HFF-Myc (cell line): ENCODE results near the gene MAPKBP1.

Source experiments
- DNase-seq: peaks from one replicate; pipeline ENCODE4 v3.0.0-alpha.2; 2011; ENCODE audit warnings: low read depth; ENCODE audit errors: extremely low read depth
- H3K4me3 ChIP-seq: replicated peaks from 2 replicates; pipeline ENCODE4 v1.5.1; 2011; ENCODE audit warnings: low read depth, mild to moderate bottlenecking, control low read depth, low read length
- TF ChIP-seq, protein P1 (sequence below): IDR thresholded peaks from 2 replicates; pipeline ENCODE4 v1.5.1; 2012; ENCODE audit warnings: mild to moderate bottlenecking, low read depth, low read length, control low read depth; ENCODE audit errors: missing control alignments

The MAPKBP1 gene

DNA sequence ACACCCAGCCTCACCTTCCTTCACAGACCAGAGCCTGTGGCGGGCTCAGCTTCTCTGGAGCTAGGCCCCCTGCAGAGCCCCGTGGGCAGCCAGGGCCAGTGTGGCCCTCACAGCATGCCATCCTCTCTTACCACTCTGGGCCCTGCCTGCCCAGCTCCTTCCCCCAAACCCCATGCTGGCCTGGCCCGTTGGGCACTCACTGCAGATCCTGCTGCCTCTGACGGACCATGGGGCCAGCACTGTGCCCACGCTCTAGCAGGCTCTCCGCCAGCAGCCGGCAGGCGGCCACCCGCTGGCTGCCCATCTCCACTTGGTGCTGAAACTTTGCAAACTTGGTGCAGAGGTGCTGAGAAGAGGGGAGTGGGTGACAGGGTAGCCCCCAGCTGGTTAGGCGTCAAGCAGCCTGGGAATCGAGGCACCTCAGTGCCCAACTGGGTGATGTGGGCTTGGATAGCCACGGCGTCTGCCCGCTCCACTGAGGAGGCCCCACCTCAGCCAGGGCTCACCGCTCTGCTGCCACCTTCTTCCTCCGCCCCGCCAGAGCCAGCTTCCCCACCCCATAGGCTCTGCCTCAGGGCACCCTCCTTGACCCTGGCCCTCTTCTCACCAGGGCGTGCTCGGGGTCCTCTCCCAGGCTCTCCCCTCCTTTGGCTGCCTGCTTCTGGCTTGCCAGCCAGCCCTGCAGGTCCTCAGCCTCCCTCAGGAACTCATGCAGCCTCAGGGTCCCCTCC is 97.1 kb downstream of the MAPKBP1 start:
- TF ChIP-seq, protein P1, sequence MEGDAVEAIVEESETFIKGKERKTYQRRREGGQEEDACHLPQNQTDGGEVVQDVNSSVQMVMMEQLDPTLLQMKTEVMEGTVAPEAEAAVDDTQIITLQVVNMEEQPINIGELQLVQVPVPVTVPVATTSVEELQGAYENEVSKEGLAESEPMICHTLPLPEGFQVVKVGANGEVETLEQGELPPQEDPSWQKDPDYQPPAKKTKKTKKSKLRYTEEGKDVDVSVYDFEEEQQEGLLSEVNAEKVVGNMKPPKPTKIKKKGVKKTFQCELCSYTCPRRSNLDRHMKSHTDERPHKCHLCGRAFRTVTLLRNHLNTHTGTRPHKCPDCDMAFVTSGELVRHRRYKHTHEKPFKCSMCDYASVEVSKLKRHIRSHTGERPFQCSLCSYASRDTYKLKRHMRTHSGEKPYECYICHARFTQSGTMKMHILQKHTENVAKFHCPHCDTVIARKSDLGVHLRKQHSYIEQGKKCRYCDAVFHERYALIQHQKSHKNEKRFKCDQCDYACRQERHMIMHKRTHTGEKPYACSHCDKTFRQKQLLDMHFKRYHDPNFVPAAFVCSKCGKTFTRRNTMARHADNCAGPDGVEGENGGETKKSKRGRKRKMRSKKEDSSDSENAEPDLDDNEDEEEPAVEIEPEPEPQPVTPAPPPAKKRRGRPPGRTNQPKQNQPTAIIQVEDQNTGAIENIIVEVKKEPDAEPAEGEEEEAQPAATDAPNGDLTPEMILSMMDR: no peak
- H3K4me3 ChIP-seq: no peak overlapping the region
- no peak for DNase-seq

DNA sequence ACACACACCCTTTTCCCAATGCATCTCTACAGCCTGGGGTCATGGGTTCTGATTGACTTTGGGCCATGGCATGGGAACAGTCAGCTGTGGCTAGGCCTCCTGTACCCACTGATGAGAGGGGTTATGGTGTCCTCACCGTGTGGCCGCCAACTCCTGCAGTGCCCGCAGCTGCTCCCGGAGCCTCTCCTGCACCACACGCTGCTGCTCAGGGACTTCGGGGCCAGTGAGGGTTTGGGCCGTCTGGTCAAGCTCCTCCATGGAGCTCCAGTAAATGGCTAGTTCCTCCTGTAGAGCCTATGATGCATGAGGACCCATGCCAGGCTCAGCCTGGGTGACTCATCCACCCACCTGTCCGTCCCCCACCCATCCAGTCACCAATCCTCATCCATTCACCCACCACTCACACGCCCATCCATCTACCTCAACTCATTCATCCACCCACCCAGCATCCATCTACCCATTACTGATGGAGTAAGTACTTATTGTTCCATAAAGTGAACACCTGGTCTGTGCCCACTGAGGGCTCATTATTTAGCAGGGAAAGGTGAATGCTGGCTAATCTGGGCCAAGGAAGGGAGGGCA is 98.0 kb downstream of the MAPKBP1 start:
- DNase-seq: no peak
- TF ChIP-seq, protein P1: no peak
- no peak overlapping the region for H3K4me3 ChIP-seq

DNA sequence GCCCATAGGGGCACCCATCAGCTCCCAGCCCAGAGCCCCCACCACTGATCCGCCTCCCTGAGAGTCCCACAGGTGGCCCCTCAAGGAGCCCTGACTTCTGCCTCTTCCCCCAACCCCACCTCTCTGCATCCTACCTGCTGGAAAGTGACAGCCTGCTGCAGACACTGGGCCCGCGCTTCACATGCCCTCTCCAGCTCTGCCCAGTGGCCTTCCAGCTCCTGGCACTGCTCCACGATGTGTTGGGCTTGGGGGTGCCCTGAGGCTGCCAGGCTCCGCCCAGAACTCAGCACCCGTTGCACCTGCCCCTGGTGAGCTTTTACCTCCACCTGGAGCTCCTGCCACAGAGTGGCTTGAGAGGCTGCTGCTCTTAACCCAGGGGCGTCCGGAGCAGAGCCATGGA is 99.4 kb downstream of the MAPKBP1 start:
- TF ChIP-seq, protein P1: no peak
- no peak overlapping the region for H3K4me3 ChIP-seq
- DNase-seq: no peak

DNA sequence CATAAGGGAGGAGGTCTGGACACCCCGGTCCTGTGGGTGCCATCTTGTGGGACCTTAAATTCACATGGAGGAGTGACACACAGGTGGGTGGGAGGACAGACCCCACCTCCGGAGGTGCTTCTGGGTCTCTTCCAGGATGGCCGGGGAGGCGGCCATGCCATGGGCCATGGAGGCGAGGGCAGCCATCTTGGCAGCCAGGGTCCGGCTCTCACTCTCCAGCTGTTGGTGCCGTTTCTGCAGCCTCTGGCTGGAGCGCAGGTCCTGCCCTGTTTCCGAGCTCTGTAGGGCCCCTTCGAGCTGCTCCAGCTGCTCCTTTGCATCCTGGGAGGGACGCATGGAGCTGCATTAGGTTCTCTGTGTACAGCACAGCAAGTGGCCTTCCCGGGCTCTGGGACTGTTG is 100.5 kb downstream of the MAPKBP1 start:
- DNase-seq: no peak
- TF ChIP-seq, protein P1: no peak
- no peak overlapping the region for H3K4me3 ChIP-seq

DNA sequence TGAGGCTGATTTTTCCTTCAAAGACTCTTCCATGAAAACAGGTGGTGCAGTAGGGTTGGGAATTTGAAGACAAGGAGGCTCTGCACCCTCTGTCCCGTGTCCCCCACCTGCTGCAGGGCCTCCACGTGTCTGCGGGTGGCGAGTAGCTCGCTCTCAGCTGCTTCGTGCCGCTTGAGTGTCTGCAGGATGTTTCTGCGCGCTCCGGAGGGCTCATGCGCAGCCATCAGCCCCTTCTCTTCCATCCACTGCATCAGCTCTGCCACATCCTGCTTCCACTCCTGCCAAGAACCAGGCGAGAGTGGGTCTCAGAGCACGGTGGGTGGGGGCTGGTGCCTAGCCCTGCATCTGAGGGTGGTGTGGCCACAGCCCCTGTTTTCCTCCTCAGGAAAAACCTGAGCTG is 101.7 kb downstream of the MAPKBP1 start:
- no peak overlapping the region for H3K4me3 ChIP-seq
- DNase-seq: no peak
- TF ChIP-seq, protein P1: no peak

DNA sequence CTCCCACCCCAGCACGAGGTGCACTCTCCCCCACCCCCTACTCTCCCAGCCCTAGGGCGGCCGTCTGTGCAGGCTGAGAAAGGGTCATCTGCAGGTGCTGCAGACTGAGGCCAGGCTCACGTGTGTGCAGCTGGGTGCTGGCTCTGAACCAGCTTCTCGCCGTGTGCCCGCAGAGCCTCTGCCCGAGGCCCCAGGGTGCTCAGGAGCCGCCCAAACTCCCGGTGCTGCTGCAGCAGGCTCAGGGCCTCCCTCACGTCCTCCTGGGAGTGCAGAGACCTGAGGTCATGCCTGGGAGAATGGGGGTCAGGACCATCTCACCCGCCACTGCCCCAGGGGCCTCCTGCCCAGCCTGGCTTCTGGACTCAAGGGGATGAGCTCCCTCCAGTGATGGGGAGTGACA is 102.4 kb downstream of the MAPKBP1 start:
- H3K4me3 ChIP-seq: no peak overlapping the region
- no peak for DNase-seq
- TF ChIP-seq, protein P1: no peak
